HK-2 (cell line): ENCODE results near the gene ASAP2.

Experiments
- DNase-seq: peaks from one replicate; pipeline ENCODE4 v3.0.0-alpha.2; 2018; ENCODE audit not compliant: unreplicated experiment

Gene ASAP2

GRCh38 chr2:9205963-9206948 is at the start of gene ASAP2:
Gene ASAP2 (plus strand): TSS chr2:9206812. CDS start chr2:9207105, 293 bp downstream.
- peak; percentile 79 for DNase-seq

- DNase-seq: no peak
These were observed 47.5 kb upstream of the ASAP2 start for GRCh38 chr2:9158786-9159779.

- no peak for DNase-seq
These were observed 45.9 kb upstream of the ASAP2 start for GRCh38 chr2:9160732-9161131.

- no peak for DNase-seq
These were observed 43.8 kb upstream of the ASAP2 start for GRCh38 chr2:9162841-9163240.

GRCh38 chr2:9163306-9164111 is 43.1 kb upstream of the ASAP2 start:
- DNase-seq: no peak

- no peak for DNase-seq
These were observed 42.5 kb upstream of the ASAP2 start for GRCh38 chr2:9164112-9164608.

- no peak for DNase-seq
These were observed 41.0 kb upstream of the ASAP2 start for GRCh38 chr2:9165625-9166024.

GRCh38 chr2:9166579-9167377 is 39.8 kb upstream of the ASAP2 start:
- no peak for DNase-seq

- no peak for DNase-seq
These were observed 38.6 kb upstream of the ASAP2 start for GRCh38 chr2:9167718-9168657.

- no peak for DNase-seq
These were observed 37.8 kb upstream of the ASAP2 start for GRCh38 chr2:9168821-9169221.

- no peak for DNase-seq
These were observed 37.1 kb upstream of the ASAP2 start for GRCh38 chr2:9169349-9170107.

GRCh38 chr2:9170458-9171130 is 36.0 kb upstream of the ASAP2 start:
- no peak for DNase-seq

- peak; percentile 51 for DNase-seq
These were observed 31.7 kb upstream of the ASAP2 start for GRCh38 chr2:9174771-9175437.

GRCh38 chr2:9178110-9178903 is 28.3 kb upstream of the ASAP2 start:
- no peak for DNase-seq

GRCh38 chr2:9178904-9179571 is 27.6 kb upstream of the ASAP2 start:
- DNase-seq: peak; percentile 58
